ENCODE data around the gene CFI. TPM values are rescaled to one million over a fixed set of nuclear protein-coding genes. Genes with fewer than 3 reads are reported as not detected.
A peak's percentile ranks its signal among the peaks of the same experiment; 100 is the strongest.

CFI gene
- polyA plus RNA-seq, 1 donor from 2014 or later: not detected

DNA sequence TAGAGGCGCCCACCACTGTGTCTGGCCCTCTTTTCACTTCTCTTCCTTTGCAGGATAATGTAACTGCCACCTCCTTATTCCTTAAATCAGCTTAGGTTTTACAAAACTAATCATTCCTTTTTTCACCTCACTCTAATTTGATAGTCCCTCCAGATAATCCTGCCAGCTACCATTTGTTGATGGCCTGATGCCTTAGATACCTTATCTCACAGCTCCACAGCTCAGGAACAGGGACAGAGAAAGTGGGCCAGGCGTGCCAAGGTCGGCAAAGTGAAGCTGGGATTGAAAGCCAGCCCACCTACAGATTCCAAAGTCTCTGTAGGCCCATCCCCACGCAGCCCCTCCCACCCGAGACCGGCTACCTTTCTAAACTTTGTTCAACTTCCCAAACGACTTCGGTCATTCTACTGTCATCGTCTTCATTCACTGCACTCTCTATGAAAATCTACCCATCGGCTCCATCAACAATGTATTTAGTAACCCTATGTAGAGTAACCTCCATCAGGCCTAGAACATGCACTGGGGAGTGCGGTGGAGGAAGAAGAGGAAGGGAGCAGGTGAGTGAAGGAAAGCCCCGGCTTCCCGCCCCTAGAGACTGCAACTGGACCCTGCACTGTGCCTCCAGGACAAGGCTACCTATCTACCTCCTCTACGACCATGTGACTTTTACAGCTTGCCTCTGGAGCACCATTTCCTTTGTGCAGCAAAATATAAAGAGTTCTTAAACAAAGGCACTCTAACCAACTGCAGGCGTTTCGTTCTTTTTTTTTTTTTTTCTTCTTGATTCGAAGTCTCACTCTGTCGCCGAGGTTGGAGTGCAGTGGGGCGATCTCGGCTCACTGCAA, 100.0 kb downstream of the CFI start:
- H3K36me3 Mint-ChIP-seq: peaks cover 2% of the 10 kb centered on the region
- no peaks in the 10 kb centered on the region for H3K27me3 Mint-ChIP-seq
- peak overlapping the region; percentile 94 to 98 (median 96) for H3K4me3 Mint-ChIP-seq
- no peaks in the 10 kb centered on the region for H3K9me3 Mint-ChIP-seq
- peaks cover 11 to 24% (median 19%) of the 10 kb centered on the region in 3 donors for H3K4me1 Mint-ChIP-seq
- peak overlapping the region in 2 of 3 donors; percentile 65 to 74 for H3K27ac Mint-ChIP-seq

DNA sequence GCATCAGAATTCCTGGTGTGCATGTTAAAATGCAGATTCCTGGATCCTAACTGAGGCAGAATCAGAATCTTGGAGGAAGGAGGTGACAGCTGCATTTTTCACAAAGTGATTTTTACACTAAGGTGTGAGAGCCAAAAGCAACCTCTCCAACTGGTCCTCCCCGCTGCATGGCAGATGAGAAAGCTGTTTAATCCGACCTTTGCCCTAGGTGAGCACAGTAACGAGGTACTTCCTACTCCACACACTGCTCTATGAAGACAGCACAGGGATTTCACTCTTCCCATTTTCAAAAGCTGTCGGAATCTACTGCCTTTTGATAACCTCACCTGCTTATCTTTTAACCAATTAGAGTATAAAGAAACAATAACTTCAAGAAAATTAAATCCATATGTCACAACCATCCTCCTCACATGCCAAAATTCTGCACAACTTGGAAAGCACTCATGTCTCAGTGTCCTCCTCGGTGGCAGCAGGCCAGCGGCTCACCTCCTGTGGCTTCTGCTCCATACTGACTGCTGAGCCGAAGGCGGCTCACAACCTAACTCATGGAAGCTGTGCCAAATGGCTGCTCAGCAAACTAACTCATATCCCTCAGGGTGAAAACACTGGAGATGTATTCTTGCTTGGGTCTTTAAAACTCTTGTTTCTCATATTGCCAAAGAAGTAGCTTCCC, 102.1 kb downstream of the CFI start:
- Mint-ChIP-seq H3K9me3 (no peaks in the 10 kb centered on the region), H3K36me3 (peaks cover 2% of the 10 kb centered on the region), H3K27ac (no peak overlapping the region), H3K4me1 (peaks cover 18 to 30% (median 19%) of the 10 kb centered on the region in 3 donors), H3K4me3 (peak overlapping the region in 1 of 4 donors; percentile 35), H3K27me3 (no peaks in the 10 kb centered on the region)

DNA sequence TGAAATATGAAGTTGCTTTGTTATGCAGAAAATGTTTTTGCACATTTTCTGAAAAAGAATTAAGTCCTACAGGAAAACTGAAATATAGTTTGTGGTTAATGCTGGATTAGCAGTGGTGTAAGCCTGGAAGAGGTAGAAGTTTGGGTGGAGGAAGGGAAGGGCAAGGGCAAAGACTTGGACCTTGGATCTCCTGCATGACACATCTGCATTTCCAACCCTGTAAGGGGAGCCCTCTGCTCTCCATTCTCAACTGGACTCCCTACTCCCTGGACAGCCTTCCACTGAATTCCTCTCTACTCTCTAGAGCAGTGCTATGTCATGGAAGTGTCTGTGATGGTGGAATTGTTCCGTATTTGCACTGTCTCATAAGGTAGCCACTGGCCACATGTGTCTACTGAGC, 103.1 kb downstream of the CFI start:
- no peak overlapping the region for H3K4me3 Mint-ChIP-seq

DNA sequence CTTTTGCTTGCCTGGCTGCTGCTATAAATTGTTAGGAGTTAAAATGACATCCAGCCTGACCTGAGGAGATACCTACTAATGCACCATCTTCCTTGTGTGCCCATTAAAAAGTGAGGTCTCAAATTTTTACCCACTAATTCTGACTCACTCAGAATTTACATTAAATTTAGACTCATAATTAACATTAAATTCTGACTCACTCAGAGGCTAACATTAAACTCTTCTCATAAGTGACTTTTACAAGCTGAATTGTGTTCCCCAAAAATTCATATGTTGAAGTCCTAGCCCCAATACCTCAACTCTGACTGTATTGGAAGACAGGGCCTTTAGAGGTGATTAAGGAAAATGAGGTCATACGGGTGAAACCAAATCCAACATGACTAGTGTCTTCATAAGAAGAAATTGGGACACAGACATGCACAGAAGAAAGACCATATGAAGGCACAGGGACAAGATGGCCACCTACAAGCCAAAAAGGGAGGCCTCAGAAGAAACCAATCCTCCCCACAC, 110.3 kb downstream of the CFI start:
- H3K9me3 Mint-ChIP-seq: no peaks in the 10 kb centered on the region
- peak overlapping the region in 2 of 4 donors; percentile 14 to 69 for H3K4me3 Mint-ChIP-seq
- H3K27ac Mint-ChIP-seq: peak overlapping the region in 1 of 3 donors; percentile 20
- H3K36me3 Mint-ChIP-seq: peaks cover 9% of the 10 kb centered on the region
- H3K4me1 Mint-ChIP-seq: peaks cover 18 to 26% (median 20%) of the 10 kb centered on the region in 3 donors
- no peaks in the 10 kb centered on the region for H3K27me3 Mint-ChIP-seq

More for the DNA sequence above, 103.1 kb downstream of the CFI start:
- Mint-ChIP-seq H3K36me3 (peaks cover 2% of the 10 kb centered on the region), H3K27ac (no peak overlapping the region), H3K9me3 (no peaks in the 10 kb centered on the region), H3K4me1 (peaks cover 14 to 31% (median 15%) of the 10 kb centered on the region in 3 donors), H3K27me3 (no peaks in the 10 kb centered on the region)

Other genes starting within 250 kb of the CFI start
- gene MCUB, start 241.8 kb downstream of the CFI start, polyA plus RNA-seq: 151 TPM
- 21.8 TPM for gene CASP6, start 98.6 kb downstream of the CFI start, polyA plus RNA-seq
- gene PLA2G12A, start 71.9 kb downstream of the CFI start, polyA plus RNA-seq: 32.8 TPM
- 19.2 TPM for gene GAR1, start 13.8 kb upstream of the CFI start, polyA plus RNA-seq
- not detected for gene RRH, start 26.0 kb upstream of the CFI start, polyA plus RNA-seq
- not detected for gene LRIT3, start 46.1 kb upstream of the CFI start, polyA plus RNA-seq
- gene EGF, start 110.9 kb upstream of the CFI start, polyA plus RNA-seq: 0.51 TPM